GM21825 (cell line): ENCODE measurements around the gene HES5.
"Not testable (repeated sequence)": the region's sequence is repeated elsewhere in the genome, so short reads cannot be mapped to it uniquely, and the experiment has no call there.

Experiments
- ATAC-seq: cut with Tn5 transposase; IDR thresholded peaks from one replicate; pipeline ENCODE4 v1.9.1; 2021; ENCODE audit warnings: mild to moderate bottlenecking, moderate library complexity; ENCODE audit not compliant: unreplicated experiment

HES5 gene, protein sequence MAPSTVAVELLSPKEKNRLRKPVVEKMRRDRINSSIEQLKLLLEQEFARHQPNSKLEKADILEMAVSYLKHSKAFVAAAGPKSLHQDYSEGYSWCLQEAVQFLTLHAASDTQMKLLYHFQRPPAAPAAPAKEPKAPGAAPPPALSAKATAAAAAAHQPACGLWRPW

DNA sequence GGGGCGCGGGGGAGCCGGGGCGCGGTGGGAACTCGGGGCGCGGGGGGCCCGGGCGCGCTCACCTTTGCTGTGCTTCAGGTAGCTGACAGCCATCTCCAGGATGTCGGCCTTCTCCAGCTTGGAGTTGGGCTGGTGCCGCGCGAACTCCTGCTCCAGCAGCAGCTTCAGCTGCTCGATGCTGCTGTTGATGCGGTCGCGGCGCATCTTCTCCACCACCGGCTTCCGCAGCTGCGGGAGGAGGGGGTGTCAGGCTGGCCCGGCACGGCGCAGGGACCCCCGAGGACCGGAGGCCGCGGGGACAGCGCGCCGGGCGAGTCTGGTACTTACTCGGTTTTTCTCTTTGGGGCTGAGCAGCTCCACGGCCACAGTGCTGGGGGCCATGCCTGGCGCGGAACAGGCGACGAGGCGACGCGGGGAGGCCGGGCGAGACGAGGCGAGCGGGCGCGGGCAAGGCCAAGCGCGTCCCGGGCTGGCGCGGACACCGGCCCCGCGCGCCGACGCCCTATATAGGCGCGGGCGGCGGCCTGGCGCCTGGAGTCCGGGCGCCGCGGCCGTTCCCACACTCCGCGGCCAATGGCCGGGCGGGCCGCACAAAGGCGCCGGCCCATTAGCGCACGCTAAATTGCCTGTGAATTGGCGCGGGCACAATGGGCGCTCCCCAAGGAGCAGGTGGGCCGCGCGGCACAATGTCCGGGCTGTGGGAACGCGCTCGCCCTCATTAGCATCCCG lies at the start of gene HES5:
HES5 (minus strand) TSS at position 480 of the 729 bp plus-strand sequence; CDS start at position 381, 99 bp downstream.
- ATAC-seq = no peak

DNA sequence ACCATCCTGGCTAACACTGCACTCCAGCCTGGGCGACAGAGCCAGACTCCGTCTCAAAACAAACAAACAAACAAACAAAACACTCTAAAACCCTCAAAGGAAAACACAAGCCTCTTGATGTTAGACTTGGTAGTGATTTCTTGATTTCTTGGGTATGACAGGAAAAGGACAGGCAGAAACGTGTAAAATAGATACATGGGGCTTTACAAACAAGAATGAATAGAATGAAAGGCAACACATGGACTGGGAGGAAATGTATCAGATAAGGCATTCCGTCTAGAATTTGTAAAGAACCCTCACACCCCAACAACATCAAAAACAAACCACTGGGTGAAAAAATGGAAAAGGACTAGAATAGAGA lies 48.7 kb upstream of the HES5 start:
- ATAC-seq = no peak

DNA sequence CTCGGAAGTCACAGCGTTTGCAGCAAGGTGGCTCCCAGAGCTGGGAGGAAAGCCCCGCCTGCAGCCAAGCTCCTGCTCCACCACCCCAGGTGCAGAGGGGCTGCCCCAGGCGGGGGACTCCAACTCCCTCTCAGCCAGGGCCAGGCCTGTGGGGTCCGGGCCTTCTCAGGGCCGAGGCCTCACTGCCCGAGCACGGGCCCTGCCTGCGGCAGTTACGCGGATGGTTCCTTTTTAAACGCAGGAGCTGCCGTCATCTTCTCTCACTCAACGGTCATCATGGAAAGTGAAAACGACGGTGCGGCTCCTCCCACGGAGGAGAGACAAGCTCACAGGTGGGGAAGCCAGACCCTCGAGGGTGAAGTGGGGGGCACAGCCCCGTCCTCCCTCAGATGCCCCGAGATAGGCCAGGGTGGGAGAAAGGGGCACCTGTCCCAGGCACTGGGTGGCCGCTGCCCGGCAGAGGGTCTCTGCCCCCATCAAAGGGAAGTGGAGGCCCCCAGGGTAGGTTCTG lies 47.6 kb upstream of the HES5 start:
- peak; percentile 36 for ATAC-seq

DNA sequence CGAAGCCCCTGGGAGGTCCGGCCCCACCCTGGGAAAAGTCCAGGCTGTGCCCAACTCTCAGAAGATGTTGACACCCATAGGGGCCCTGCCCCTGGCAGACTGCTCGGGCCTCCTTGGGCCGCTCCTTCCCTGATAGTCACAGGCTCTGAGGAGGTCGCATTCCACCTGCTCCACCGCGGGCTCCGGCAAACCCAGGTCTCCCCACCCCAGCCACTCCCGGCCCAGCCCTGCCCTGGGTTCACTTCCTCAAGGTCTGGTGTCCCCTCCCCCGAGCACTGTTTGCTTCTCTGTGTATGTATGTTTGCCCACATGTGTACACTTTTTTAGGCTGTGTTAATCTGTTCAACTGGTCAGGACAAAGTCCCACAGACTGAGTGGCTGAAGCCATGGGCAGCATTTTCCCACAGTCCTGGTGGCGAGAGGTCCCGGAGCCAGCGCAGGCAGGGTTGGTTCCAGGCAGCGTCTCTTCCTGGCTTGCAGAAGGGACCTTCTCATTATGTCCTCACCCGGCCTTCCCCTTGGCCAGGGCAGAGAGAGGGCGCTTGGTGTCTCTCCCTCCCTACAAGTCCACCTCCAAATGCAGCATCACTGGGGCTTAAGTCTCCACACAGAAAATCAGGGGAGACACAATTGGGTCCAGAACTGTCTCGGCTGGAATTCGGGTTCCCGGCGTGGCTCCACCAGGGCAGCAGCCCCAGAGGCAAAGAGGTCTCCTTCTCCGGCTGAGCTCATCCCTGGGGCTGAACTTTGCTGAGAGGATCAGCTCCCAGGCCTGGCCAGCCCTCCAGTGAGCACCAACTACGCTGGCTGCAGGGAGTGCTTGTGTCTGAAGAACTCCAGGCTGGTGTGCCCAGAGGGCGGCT lies 46.0 kb upstream of the HES5 start:
- ATAC-seq = peak; percentile 4

DNA sequence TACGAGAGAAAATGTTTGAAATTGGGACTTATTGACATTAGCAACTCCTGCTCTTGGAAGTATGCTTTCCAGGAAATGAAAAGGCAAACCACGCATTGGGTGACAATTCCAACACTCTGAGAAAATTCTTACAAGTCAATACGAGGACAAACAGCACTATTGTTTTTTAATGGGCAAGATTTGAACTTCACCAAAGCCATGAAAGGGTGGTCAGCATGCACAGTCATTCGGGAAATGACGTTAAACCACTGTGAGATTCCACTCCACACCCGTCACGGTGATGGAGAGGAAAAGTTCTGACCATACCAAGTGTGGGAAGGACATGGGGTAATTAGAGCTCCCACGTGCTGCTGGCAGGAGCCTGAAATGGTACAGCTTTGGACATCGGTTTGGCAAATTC lies 44.3 kb upstream of the HES5 start:
- no peak for ATAC-seq

GRCh38 chr1:2573250-2573920 lies 43.3 kb upstream of the HES5 start:
- no peak for ATAC-seq

GRCh38 chr1:2571348-2571747 lies 41.3 kb upstream of the HES5 start:
- ATAC-seq = no peak

GRCh38 chr1:2570332-2570731 lies 40.3 kb upstream of the HES5 start:
- ATAC-seq = no peak

- ATAC-seq = not testable (repeated sequence)
These were observed 39.6 kb upstream of the HES5 start for GRCh38 chr1:2569703-2570102.

GRCh38 chr1:2569060-2569459 lies 39.0 kb upstream of the HES5 start:
- ATAC-seq = no peak

DNA sequence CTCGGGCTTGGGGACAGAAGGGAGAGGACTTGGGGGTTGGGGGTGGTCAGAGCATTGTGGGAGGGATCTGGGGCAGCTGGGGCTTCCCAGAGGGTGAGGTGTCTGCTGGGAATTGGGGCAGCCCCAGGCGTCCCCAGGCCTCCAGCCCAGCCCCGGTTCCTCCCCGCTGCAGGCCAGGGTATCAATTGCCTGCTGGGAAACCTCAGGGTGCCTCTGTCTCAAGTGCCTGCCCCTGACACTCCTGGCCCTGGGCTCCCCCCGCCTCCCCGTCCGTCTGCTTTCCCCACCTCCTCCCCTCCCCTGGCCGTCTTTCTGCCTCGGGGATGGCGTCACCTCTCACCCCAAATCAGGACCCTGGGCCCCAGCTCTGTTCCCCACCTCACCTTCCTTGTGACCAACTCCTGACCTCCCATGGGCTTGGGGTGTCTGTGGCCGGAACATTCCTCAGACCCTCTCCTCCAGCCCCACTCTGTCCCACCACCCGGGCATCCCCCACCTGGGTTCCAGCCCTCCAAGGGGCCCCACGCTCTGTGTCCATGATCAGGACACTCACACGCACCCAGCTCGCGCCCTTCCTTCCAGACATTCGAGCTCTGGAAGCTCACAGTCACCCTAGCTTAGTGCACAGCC lies 38.2 kb upstream of the HES5 start:
- ATAC-seq = not testable (repeated sequence)

- no peak for ATAC-seq
These were observed 37.1 kb upstream of the HES5 start for GRCh38 chr1:2567083-2567679.

DNA sequence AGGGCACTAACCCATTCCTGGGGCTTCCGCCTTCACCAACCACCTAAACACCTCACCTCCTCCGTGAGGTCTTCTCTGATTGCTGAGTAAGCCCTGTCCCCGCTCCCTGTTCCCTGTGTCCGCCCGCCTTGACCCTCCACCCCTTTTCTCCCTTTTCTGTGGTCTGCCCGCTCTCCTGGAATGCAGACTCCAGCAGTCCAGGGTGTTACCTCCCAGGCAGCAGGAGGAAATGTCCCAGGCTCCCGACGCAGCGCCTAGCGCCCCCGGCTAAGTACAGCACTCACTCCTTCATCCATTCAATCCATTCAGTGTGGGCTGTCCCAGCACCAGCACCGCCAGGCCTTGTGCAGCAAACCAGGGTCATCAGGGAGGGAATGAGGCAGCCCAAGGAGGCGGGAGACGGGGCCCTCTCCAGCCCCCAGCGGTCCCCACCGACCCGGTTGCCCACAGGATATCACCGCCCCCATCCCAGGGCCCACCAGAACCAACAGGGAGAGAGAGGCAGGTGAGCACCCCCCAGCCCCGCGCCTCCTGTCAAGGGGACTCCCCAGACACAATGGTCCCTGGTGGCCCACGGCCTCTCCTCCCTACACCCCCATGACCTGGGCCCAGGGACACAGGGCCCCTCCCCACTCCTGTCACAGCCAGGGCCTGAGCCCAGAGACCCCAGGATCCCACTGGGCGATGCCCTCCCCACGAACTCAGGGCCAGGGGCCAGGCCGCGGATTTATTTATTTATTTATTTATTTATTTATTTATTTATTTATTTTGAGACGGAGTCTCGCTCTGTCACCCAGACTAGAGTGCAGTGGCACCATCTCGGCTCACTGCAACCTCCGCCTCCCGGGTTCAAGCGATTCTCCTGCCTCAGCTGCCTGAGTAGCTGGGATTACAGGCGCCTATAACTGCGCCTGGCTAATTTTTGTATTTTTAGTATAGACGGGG lies 36.3 kb upstream of the HES5 start:
- ATAC-seq = no peak

DNA sequence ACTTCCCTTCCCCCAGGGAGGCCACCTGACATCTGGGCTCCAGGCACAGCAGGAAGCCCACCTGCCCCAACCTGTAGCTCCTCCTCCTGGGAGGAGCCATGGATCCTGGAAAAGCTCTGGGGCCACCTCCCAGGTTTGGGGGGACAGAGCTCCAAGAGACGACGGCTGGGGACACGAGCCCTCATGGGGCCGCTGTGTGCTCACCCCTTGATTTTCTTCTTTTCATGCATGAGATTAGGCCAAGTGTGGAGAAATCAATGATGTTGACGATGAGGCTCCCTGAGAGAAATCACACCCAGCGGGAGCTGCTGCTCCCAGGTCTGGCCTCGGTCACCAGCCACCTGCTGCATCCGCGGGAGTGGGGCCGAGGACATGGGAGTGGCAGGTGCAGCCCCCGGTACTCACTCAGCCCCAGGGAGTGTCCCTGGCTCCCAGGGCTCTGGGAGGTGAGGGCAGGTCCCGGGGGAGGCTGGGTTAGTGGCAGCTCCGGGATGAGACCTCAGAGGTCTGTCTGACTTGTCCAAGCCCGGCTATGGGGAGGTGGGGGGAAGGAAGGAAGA lies 34.8 kb upstream of the HES5 start:
- no peak for ATAC-seq

DNA sequence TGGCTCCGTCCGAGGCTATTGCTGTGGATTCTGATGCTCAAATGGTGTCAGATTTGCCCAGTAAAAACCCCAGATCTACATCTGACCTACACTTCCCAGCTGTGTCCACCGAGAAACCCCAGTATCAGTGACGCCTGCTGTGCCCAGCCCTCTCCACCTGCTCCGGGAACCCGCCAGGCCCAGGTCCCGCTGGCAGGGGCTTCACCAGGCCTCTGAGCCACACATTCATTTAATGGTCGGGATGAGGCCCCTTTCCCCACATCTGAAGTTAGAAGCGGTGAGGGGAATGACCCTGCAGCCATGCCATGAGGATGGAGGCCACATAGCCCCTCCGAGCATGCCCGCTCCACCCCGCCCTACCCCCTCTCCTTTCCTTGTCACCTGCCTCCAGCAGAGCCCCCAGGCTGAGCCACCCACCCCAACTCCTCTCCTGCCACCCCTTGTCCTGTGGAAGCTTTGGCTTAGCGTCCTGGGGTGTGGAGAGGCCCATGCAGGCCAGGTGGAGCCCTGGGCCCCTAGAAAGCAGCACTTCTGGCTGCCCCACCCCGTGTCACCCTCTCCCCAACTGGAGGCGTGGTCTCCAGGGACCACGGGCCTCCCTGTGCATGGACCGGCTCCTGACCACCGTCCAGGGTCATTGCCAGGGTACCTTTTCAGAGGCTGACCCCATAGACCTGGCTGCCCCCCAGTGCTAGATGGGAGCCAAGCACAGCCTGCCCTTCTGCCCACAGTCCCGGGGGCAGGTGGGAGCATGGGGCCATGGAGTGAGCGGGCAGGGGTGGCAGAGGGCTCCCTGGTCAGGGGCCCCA lies 34.1 kb upstream of the HES5 start:
- ATAC-seq = no peak

- no peak for ATAC-seq
These were observed 33.1 kb upstream of the HES5 start for GRCh38 chr1:2563205-2563604.

GRCh38 chr1:2561898-2562895 lies 32.1 kb upstream of the HES5 start:
- no peak for ATAC-seq
